H1 (cell line): Measurements from ENCODE around the gene AASDHPPT. TPM values are rescaled to one million over a fixed set of nuclear protein-coding genes. Genes with fewer than 3 reads are reported as not detected.

ENCODE experiments used
- JUND ChIP-seq: IDR thresholded peaks from 2 replicates; pipeline ENCODE4 v1.6.1; 2011; ENCODE audit warnings: mild to moderate bottlenecking, improper control_type of control experiment, low read length
- KDM5A ChIP-seq: fragments of 200-600 bp; IDR thresholded peaks from 2 replicates; pipeline ENCODE4 v1.7.1; 2012; ENCODE audit warnings: mild to moderate bottlenecking, low read length, inconsistent platforms, mixed read lengths
- NANOG ChIP-seq: IDR thresholded peaks from 2 replicates; pipeline ENCODE4 v1.6.1; 2011; ENCODE audit warnings: low read length, low read depth, mild to moderate bottlenecking, inconsistent platforms; ENCODE audit not compliant: insufficient read depth, poor library complexity, severe bottlenecking
- RXRA ChIP-seq: IDR thresholded peaks from 2 replicates; pipeline ENCODE4 v1.6.1; 2011; ENCODE audit warnings: low read depth, mild to moderate bottlenecking, low read length, moderate library complexity; ENCODE audit not compliant: insufficient read depth
- SP4 ChIP-seq: IDR thresholded peaks from 2 replicates; pipeline ENCODE4 v1.6.1; 2012; ENCODE audit warnings: low read length, inconsistent platforms
- TBP ChIP-seq: IDR thresholded peaks from 2 replicates; pipeline ENCODE4 v1.6.1; 2011; ENCODE audit warnings: low read depth, low read length, improper control_type of control experiment
- polyA plus RNA-seq, 7 experiments: library from polyadenylated mRNA; depleted of rRNA in 3 of 7; stranded (reverse) in 5 of 7; unstranded in 2 of 7; fragments of >200 nt in 5 of 7; fragments of 200-250 nt in 2 of 7; gene quantifications; 1 replicate in 5 of 7; 2 replicates in 1 of 7; 4 replicates in 1 of 7; pipeline versions ENCODE4 v1.2.1 to v1.2.3, GENCODE V29; 2011 to 2013; ENCODE audit warnings: missing spikeins in 2 of 7, mixed read lengths in 2 of 7
- total RNA-seq: library from RNA; stranded (reverse); fragmentation: NEBNext Ultra II Directional; extraction: Animal tissue kit (Norgen Biotek cat#: 25700); gene quantifications from 2 replicates; pipeline ENCODE4 v1.2.1, GENCODE V29; 2021

AASDHPPT gene
- total and polyA plus RNA-seq, 2 of the 8 experiments (the other 6 are each of a cell fraction or from before 2014, with no cell fraction given): 15.7 to 42.2 TPM

- TF ChIP-seq JUND: no peak
- TF ChIP-seq KDM5A: no peak
- TF ChIP-seq SP4: no peak
- no peak for TF ChIP-seq RXRA
- TF ChIP-seq NANOG: no peak
- TF ChIP-seq TBP: no peak
These were observed 15.0 kb downstream of the AASDHPPT start (continued) for GRCh38 chr11:106092446-106092845.
